HAP-1 (cell line): ENCODE measurements around the gene C3orf22.
"Not testable (repeated sequence)": the region's sequence is repeated elsewhere in the genome, so short reads cannot be mapped to it uniquely, and the experiment has no call there.

Source experiments
- DNase-seq, 2 experiments: peaks; one replicate each; pipeline ENCODE4 v3.0.0-alpha.2; 2016 to 2020; ENCODE audit warnings: low spot score in 2 of 2
- H3K27me3 ChIP-seq: fragments of 250-450 bp; sonication (Bioruptor Pico); 2 replicates; pipeline ENCODE4 v1.5.1; 2020; ENCODE audit warnings: low read depth, mild to moderate bottlenecking, moderate library complexity
- H3K36me3 ChIP-seq: fragments of 250-450 bp; sonication (Bioruptor Pico); replicated peaks from 2 replicates; pipeline ENCODE4 v1.5.1; 2020; ENCODE audit warnings: mild to moderate bottlenecking
- H3K4me1 ChIP-seq: fragments of 250-450 bp; sonication (Bioruptor Pico); 2 replicates; pipeline ENCODE4 v1.5.1; 2020; ENCODE audit warnings: mild to moderate bottlenecking
- H3K4me3 ChIP-seq: fragments of 250-450 bp; sonication (Bioruptor Pico); 2 replicates; pipeline ENCODE4 v1.5.1; 2020; ENCODE audit warnings: mild to moderate bottlenecking, moderate library complexity
- H3K9me3 ChIP-seq: fragments of 250-450 bp; sonication (Bioruptor Pico); 2 replicates; pipeline ENCODE4 v1.5.1; 2020; ENCODE audit warnings: mild to moderate bottlenecking, moderate library complexity
- in situ Hi-C: fragments of 300-500 bp; cut with MboI; formaldehyde crosslinking; loops from 3 replicates; pipeline ENCODE4 v1.14.3; 2020; ENCODE audit warnings: low sequenced_read_pairs, inconsistent platforms, mixed read lengths

C3orf22 gene

DNA sequence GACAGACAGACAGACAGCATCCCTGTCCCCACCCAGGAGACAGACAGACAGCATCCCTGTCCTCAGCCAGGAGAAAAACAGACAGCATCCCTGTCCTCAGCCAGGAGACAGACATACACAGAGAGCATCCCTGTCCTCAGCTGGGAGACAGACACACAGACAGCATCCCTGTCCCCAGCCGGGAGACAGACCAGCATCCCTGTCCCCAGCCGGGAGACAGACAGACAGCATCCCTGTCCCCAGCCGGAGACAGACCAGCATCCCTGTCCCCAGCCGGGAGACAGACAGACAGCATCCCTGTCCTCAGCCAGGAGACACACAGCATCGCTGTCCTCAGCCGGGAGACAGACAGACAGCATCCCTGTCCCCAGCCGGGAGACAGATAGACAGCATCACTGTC is 24.0 kb downstream of the C3orf22 start:
- H3K4me3 ChIP-seq, H3K4me1 ChIP-seq, DNase-seq, in situ Hi-C loops, H3K36me3 ChIP-seq, H3K9me3 ChIP-seq: not testable (repeated sequence)
- H3K27me3 ChIP-seq: peaks cover 19% of the 10 kb centered on the region

DNA sequence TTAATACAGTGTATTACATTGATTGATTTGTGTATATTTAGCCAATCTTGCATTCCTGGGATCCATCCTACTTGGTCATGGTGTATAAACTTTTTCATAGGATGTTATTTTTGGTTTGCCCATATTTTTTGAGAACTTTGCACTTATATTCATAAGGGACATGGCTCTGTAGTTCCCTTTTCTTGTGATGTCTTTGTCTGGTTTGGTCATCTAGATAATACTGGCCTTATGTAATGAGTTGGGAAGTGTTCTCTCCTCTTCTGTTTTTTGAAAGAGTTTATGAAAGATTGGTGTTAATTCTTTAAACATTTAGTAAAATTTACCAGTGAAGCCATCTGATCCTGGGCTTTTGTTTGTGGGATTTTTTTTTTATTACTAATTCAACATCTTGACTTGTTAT is 25.2 kb downstream of the C3orf22 start:
- in situ Hi-C loops: no loop called here
- Histone ChIP-seq H3K27me3 (peaks cover 19% of the 10 kb centered on the region), H3K36me3 (no peaks in the 10 kb centered on the region), H3K4me3 (no peak overlapping the region), H3K9me3 (no peaks in the 10 kb centered on the region), H3K4me1 (no peaks in the 10 kb centered on the region)
- DNase-seq: no peak

DNA sequence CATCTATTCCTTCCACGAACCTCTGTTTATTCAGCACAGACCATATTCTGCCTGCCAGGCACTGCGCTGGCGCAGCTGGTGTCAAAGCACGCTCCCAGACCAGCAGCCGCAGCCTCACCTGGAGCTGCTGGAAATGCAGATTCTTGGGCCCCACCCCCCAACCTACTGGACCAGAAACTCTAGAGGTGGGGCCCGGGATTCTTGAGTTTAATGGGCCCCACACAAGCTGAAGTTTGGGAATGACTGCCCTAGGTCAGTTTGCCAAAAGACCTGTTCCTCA is 27.7 kb downstream of the C3orf22 start:
- no peaks in the 10 kb centered on the region for H3K9me3 ChIP-seq
- no peak overlapping the region for H3K4me3 ChIP-seq
- peaks cover 19% of the 10 kb centered on the region for H3K27me3 ChIP-seq
- no peaks in the 10 kb centered on the region for H3K4me1 ChIP-seq
- H3K36me3 ChIP-seq: no peaks in the 10 kb centered on the region
- in situ Hi-C loops: no loop called here
- no peak for DNase-seq

DNA sequence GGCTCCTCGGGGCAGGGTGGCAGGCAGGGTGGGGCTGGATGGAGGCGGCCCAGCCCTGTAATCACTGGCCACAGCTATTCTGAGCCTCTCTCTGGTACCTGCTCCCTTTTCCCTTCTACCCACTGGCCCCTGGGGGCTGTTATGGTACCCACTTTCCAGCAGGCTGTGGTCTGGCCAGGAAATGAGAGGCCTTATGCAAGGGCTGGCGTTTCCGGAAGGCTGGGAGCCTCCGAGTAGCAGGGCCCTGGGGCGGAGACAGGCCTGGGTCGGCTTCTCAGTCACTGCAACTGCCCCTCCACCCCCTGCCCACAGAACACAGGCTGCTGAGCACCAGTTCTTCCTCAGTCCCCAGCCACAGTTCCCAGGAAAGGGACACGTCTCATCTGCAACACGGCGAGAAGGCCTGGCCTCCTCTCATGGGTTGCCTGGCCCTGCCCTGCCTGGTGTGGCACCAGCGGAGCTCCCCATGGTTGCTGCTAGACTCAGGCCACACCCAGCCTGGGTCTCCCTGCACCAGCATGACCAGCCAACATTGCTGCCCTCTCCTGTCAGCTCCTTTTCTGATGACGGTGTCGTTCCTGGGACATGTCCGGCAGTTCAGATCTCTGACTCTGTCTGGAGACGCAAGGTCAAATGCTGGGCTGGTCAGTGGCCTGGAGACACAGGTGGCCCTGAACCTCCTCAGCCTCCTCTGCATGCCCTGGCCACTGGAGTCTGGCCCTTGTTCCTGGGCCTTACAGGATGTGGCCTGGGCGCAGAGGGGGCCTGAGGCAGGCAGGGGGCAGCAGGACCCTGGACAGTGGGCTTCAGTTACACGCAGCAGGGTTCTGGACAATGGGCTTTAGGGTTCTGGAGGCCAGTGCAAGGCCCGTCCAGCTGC is 28.3 kb downstream of the C3orf22 start:
- H3K27me3 ChIP-seq: peaks cover 19% of the 10 kb centered on the region
- in situ Hi-C loops: no loop called here
- no peaks in the 10 kb centered on the region for H3K36me3 ChIP-seq
- H3K9me3 ChIP-seq: no peaks in the 10 kb centered on the region
- no peak for DNase-seq
- no peak overlapping the region for H3K4me3 ChIP-seq
- H3K4me1 ChIP-seq: no peaks in the 10 kb centered on the region

DNA sequence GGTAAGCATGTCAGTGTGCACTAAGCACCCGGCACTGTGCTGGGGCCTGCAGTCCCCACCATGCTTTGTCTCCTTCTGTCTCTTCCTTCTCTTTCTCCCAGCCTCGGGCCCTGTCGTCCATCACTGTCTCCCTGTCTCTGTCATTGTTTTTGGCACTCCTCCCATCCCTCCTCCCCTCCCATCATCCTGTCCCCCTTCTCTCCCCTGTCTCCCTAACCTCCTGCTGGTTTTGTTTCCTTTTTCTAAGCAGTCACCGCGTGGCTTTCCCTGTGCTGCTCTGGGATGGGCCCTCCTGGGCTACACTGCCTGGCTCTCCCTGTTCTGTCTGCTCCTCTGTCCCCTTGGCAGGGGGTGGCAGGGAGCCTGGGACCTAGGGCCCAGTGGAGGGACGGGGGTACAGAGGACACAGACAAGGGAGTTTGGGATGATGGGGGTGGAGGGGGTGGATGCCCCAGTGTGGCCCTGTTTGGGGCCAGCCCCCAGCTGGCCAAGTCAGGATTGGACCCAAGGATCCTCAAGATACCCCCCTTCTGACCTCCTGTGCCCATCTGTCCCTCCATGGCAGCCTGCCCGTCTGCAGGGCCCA is 29.1 kb downstream of the C3orf22 start:
- H3K4me3 ChIP-seq: no peak overlapping the region
- DNase-seq: no peak
- H3K9me3 ChIP-seq: no peaks in the 10 kb centered on the region
- no peaks in the 10 kb centered on the region for H3K36me3 ChIP-seq
- in situ Hi-C loops: no loop called here
- no peaks in the 10 kb centered on the region for H3K4me1 ChIP-seq
- H3K27me3 ChIP-seq: peaks cover 19% of the 10 kb centered on the region

DNA sequence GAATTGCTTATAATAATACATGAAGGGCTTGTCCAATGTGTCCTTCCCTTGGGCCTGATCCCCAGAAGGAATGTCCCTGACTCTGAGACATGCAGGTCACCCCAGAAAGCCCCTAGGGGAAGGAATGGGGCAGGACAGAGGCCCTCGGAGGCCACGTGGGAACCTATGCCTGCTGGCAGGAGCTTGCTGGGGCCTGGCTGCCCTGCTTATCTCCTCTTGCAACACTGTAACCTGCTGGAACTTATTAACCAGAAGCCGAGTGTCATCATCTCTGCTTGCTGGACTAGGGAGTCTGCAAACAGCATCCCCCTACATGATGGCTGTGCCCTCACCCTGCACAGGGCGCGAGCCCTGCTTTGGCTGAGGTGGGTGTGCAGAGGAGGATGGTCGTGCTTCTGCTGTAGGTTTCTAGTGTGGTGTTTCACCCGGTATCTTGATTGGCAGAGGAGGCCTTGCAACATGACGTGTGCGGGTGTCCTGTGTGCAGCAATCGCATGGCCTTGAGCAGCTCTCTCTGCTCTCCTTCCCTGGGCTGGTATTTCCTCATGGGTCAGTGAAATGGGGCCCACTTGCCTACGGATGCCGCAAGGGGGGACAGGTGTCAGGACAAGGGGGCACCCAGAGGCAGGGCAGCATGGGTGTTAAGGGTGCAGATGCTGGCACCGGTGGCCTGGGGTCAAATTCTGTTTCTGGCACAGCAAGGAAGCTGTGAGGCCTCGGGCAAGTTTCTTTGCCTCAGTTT is 29.8 kb downstream of the C3orf22 start:
- no peak for DNase-seq
- Histone ChIP-seq H3K4me3 (no peak overlapping the region), H3K9me3 (no peaks in the 10 kb centered on the region), H3K4me1 (no peaks in the 10 kb centered on the region), H3K27me3 (peaks cover 19% of the 10 kb centered on the region), H3K36me3 (no peaks in the 10 kb centered on the region)
- in situ Hi-C loops: no loop called here

DNA sequence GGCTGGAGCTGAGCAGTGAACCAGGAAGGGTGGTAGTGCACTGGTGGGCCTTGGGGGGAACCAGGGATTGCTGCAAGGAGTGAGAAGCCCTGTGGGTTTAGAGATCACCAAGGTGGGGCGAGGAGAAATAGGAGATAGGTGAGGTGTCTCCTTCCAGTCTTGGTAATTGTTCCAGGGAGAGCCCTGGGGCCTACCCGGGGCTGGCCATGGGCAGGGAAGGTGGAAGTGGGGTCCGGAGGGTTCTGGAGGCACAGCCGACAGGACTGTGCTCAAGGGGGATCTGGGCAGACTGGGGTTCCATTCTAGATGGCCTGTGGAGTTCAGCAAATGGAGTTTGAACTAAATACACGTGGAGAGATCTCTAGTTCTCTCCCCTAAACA is 30.3 kb downstream of the C3orf22 start:
- in situ Hi-C loops: no loop called here

DNA sequence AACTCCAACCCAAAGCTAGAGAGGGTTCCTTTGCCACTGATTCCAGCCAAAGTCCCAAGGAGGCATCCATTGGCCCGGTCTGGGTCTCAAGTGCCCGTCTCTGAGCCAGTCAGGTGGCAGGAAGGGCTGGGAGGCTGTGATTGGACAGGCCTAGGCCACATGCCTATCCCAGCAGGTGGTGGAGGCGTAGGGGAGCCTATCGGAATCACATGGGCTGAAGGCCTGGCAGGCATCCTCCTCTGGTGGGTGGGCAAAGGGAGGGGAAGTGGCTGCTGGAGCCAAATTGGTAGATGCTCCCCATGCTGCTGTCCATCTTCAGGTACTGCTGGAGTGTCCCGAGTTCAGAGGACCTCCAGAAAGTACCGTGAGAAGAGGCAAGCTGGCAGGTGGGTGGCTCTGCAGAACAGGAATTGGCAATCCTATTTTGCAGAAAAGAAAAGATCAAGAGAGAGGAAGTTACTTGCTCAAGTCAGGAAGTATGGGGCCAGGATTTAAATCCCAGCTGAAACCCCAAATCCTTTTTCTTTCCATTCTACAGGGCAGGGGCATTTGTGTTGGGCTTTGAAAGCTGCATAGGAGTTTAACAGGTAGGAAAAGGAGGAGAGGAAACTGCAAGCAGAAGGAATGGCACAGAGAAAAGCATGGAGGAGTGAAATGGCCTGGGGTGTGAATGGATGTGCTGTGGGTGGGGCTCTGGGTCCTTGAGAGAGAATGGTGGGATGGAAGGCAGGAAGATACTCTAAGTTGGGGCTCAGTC is 31.1 kb downstream of the C3orf22 start:
- no peak overlapping the region for H3K4me3 ChIP-seq
- no peaks in the 10 kb centered on the region for H3K9me3 ChIP-seq
- H3K27me3 ChIP-seq: peaks cover 12% of the 10 kb centered on the region
- in situ Hi-C loops: no loop called here
- no peaks in the 10 kb centered on the region for H3K36me3 ChIP-seq
- DNase-seq: no peak
- no peaks in the 10 kb centered on the region for H3K4me1 ChIP-seq

More for the DNA sequence above, 30.3 kb downstream of the C3orf22 start:
- H3K4me1 ChIP-seq: no peaks in the 10 kb centered on the region
- no peak for DNase-seq
- H3K4me3 ChIP-seq: no peak overlapping the region
- peaks cover 19% of the 10 kb centered on the region for H3K27me3 ChIP-seq
- no peaks in the 10 kb centered on the region for H3K36me3 ChIP-seq
- no peaks in the 10 kb centered on the region for H3K9me3 ChIP-seq

DNA sequence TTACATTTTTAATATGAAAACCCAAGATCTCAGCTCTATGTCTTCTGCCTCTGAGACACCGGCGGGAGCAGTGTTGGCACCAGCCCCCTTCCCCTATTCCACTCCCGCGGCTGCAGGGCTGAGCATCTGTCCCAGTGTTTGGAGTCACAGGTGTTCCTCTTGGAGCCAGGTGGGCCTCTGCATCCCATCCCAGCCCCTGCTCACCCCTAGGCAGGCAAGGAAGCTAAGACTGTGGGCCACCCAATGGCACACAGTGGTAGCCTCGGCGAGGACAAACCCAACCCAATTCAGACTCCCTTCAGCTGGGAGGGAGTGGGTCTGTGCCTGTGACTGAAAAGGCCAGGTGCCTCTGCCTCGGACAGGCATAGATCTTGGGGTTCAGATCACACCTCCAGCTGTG is 31.7 kb downstream of the C3orf22 start:
- Histone ChIP-seq H3K4me1 (no peaks in the 10 kb centered on the region), H3K9me3 (no peaks in the 10 kb centered on the region), H3K36me3 (no peaks in the 10 kb centered on the region), H3K4me3 (no peak overlapping the region), H3K27me3 (peaks cover 6% of the 10 kb centered on the region)
- in situ Hi-C loops: no loop called here
- DNase-seq: no peak

DNA sequence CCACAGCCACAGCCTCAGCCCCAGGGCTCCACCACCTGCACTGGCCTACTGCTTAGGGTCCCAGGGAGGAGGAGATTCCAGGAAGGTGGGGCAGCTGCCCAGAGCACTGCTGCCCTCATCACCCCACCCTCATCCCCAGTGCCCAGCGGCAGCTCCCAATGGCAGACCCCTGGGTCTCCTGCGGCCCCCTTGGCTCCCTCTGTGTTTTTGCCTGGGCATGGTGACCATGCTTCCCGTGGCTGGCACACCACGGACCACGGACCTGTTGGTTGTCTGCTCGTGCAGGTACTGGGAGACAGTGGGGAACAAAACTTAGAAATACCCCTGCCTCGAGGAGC is 32.1 kb downstream of the C3orf22 start:
- Histone ChIP-seq H3K9me3 (no peaks in the 10 kb centered on the region), H3K4me3 (no peak overlapping the region), H3K36me3 (no peaks in the 10 kb centered on the region), H3K4me1 (no peaks in the 10 kb centered on the region), H3K27me3 (peaks cover 2% of the 10 kb centered on the region; the same call in 1 of the 2 replicates)
- in situ Hi-C loops: no loop called here
- DNase-seq: no peak

DNA sequence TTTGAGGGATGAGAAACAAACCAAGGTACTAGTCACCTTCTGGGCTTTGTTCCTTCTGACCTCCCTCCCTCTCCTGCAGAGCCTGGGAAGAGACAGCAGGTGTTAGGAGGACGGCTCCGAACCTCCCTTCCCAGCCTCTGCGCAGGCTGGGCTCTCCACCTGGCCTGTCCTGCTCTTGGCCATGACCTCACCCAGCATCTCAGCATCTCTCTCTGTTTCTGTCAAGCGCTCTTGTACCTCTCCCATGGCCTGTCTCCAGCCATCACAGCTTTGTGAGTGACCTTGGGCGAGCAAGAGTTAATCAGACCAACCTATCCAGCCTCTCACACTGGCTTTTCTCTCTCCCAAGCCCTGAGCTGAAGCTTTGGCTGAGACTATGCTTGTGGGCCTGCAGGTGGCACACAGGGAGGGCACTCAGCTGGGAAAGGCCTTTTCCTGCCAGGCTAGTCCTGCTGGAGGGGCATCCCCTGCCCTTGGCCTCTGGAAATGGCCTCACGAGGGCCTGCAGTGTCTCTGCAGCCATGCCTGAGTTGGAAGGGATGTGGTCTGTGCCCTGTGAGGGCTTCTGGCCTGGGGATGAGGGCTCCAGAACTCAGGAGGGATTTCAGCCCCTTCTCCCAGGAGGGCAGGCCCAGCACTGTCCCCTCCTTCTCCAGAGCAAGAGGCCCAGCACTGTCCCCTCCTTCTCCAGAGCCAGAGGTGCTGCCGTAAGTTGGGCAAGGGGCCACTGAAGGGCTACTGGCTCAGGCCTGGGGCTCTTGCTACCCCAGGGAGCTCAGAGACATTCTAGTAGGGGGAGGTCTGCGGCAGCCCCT is 32.7 kb downstream of the C3orf22 start:
- DNase-seq: no peak
- Histone ChIP-seq H3K36me3 (no peaks in the 10 kb centered on the region), H3K4me3 (no peak overlapping the region), H3K4me1 (no peaks in the 10 kb centered on the region), H3K9me3 (no peaks in the 10 kb centered on the region), H3K27me3 (no peaks in the 10 kb centered on the region)
- in situ Hi-C loops: no loop called here

DNA sequence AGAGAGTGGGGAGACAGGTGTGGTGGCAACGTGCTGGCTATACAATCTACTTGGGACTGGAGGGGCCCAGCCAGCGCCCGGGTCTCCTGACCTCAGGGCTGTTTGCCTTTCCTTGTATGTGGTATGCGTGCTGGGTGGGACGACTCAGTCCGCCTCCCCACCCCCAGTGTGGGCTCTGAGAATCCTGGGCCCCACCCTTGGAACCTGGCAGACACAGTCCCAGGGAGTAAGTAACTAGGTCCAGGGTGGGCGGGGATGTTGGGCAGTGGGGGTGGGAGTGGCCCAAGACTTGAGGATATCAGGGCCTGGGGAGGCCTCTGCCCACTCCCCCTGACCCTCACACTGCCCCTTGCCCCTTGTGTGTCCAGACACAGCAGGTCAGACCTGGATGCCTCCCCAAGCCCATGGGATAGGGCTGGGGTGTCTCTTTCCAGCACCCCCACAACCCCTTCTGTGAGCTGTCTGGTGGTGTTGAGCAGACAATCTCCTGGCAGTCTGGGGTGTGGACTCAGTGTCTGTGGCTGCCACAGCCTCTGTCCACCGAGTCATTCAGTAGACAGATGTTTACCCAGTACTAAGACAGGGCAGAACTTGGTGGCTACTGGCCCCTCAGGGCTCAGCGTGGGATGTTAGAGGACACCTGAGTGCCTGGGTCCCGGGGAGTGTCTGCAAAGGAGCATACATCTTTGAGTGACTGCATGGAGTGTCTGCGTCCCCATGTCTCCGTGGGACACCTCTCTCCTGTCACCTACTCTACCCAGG is 33.5 kb downstream of the C3orf22 start:
- no peaks in the 10 kb centered on the region for H3K9me3 ChIP-seq
- no peaks in the 10 kb centered on the region for H3K27me3 ChIP-seq
- no peaks in the 10 kb centered on the region for H3K36me3 ChIP-seq
- no peaks in the 10 kb centered on the region for H3K4me1 ChIP-seq
- no peak overlapping the region for H3K4me3 ChIP-seq
- in situ Hi-C loops: no loop called here
- DNase-seq: no peak
